Measurements from ENCODE around the gene ZNF580.

ZNF580 gene

DNA sequence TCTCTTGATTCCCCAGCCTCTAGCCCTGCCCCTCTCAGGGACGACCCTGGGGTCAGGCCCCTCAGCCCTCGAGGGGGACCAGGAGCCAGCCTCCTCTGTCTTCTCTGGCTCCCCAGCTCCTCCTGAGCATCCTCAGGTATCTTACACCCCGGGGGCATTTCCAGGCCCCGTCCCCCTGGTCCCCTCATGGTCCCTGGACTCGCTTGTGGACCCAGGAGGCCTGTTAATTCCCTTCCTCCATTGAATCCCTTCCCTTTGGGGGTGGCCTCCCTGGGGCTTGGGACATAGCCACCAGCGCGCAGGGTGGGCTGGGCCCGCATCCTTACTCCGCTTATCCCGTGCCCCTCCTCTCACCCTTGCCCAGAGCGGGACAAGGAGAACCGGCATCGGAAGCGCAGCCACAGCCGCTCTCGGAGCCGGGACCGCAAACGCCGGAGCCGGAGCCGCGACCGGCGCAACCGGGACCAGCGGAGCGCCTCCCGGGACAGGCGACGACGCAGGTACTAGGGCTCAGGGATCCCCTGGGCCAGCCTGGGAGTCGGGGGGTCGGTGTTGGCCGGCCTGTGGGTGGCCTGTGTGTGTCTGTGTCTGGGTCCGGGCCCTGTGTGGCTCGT lies 18.2 kb downstream of the ZNF580 start:
- no peak for TF ChIP-seq CTCF (IDR thresholded peaks at IDR 0.05)
- no peak for TF ChIP-seq ZFX (IDR thresholded peaks at IDR 0.05; ENCODE audit: borderline replicate concordance)
- H3K27ac ChIP-seq, result no peak overlapping the region

DNA sequence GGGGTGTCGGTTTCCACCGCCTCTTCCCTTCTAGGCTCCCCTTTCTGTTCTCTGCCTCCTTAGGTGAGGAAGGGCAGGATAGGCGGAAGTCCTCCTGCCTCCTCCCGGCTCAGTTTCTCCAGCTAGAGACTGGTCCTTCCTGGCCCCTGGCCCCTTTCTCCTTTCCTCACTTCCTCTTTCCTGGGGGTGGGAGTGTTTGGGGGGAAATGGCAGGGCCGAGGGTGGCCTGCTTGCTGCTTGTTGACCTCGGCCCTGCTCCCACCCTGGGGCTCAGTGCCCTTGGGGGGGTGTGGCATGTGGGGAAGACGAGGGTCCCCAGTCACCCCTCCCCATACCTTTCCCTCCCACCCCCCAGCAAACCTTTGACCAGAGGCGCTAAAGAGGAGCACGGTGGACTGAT lies 19.0 kb downstream of the ZNF580 start:
- H3K27ac ChIP-seq, result no peak overlapping the region
- TF ChIP-seq CTCF (IDR thresholded peaks at IDR 0.05) (no peak), ZFX (IDR thresholded peaks at IDR 0.05; ENCODE audit: borderline replicate concordance) (no peak)

DNA sequence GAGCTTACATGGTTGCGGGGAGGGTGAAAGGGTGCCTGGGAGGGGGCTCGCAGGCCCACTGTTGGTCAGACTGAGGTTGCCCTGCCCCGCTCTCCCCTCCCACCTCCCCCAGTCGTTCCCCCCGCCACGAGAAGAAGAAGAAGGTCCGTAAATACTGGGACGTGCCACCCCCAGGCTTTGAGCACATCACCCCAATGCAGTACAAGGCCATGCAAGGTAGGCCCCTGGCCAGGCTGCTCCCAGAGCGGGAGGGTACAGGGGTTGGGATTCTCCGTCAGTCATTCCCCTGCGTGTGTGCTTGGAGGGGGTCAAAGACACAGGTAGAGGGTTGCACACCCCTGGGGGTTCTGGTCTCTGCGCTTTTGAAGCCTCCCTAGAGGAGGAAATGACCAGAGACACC lies 19.6 kb downstream of the ZNF580 start:
- TF ChIP-seq CTCF (IDR thresholded peaks at IDR 0.05) (no peak), ZFX (IDR thresholded peaks at IDR 0.05; ENCODE audit: borderline replicate concordance) (no peak)

GRCh38 chr19:55660991-55661390 lies 20.2 kb downstream of the ZNF580 start:
- H3K27ac ChIP-seq, result no peak overlapping the region
- no peak for TF ChIP-seq ZFX (IDR thresholded peaks at IDR 0.05; ENCODE audit: borderline replicate concordance)
- TF ChIP-seq CTCF (IDR thresholded peaks at IDR 0.05), result no peak

More for the DNA sequence above, 19.6 kb downstream of the ZNF580 start:
- H3K27ac ChIP-seq, result no peak overlapping the region

DNA sequence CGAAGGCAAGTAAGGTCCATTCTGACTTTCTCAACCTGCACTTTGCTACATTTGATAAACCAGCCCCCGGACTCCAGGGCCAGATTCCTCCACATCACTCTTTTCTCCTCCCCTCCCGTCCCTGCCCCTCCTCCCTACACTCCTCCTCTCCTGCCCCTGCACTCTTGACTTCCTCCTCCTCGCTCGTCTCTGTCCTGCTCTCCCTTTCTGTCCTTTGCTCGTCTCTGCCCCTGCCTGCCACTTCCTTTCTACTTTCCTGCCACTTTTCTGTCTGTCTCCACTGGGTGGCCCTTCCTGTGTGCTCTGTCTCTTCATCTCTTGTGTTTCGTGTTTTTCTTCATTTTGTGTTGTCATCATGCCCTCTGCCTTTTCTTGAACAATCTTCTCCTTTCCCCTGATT lies 21.0 kb downstream of the ZNF580 start:
- H3K27ac ChIP-seq, result no peak overlapping the region
- TF ChIP-seq CTCF (IDR thresholded peaks at IDR 0.05) (no peak), ZFX (IDR thresholded peaks at IDR 0.05; ENCODE audit: borderline replicate concordance) (no peak)

GRCh38 chr19:55663846-55664536 lies 23.2 kb downstream of the ZNF580 start:
- H3K27ac ChIP-seq, result no peak overlapping the region
- TF ChIP-seq ZFX (IDR thresholded peaks at IDR 0.05; ENCODE audit: borderline replicate concordance), result no peak
- no peak for TF ChIP-seq CTCF (IDR thresholded peaks at IDR 0.05)

DNA sequence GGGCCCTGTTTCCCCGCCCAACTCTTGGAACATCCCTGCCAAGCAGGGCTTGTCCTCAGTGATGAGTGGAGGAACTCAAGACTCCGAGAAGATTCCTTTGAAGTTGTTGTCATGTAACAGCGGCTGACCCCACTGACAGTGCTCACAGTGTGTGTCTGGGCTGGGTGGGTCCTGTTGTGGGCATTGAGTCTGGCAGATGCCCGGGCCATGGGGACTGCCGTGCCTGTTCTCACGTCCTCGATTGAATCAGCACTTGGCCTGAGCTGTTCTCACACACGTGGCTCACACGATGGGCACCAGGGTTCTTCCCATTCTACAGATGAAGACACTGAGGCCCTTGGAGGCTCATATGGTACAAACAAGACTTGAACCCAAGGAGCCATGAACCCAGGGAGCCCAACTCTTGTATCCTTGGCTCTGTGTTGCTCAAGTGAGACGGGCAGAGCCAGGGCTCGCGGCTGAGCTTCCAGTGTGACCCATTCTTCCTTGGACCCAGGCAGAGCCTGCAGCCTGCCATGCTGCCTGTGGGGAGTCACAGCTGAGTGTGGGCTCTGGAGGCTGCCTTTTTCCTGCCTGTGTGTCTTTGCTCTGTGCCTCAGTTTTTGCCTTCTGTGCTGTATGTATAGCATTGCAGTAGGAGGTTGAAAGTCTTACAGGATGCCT lies 25.7 kb downstream of the ZNF580 start:
- no peak overlapping the region for H3K27ac ChIP-seq
- no peak for TF ChIP-seq ZFX (IDR thresholded peaks at IDR 0.05; ENCODE audit: borderline replicate concordance)
- TF ChIP-seq CTCF (IDR thresholded peaks at IDR 0.05), result no peak
